Umbilical cord (tissue), 2 donors: Measurements from ENCODE around the gene SERPING1. TPM values are rescaled to one million over a fixed set of nuclear protein-coding genes. Genes with fewer than 3 reads are reported as not detected.

Experiments used
- DNase-seq: peaks from one replicate; pipeline ENCODE4 v3.0.0-alpha.2; 2015; ENCODE audit warnings: low spot score
- total RNA-seq: library from RNA; depleted of rRNA; stranded (reverse); fragments of >200 nt; gene quantifications from one replicate; pipeline ENCODE4 v1.2.3, GENCODE V29; 2014; ENCODE audit warnings: low replicate concordance; ENCODE audit not compliant: insufficient read depth

The SERPING1 gene
- total RNA-seq, 1 donor from 2014 or later = 31.8 TPM

DNA sequence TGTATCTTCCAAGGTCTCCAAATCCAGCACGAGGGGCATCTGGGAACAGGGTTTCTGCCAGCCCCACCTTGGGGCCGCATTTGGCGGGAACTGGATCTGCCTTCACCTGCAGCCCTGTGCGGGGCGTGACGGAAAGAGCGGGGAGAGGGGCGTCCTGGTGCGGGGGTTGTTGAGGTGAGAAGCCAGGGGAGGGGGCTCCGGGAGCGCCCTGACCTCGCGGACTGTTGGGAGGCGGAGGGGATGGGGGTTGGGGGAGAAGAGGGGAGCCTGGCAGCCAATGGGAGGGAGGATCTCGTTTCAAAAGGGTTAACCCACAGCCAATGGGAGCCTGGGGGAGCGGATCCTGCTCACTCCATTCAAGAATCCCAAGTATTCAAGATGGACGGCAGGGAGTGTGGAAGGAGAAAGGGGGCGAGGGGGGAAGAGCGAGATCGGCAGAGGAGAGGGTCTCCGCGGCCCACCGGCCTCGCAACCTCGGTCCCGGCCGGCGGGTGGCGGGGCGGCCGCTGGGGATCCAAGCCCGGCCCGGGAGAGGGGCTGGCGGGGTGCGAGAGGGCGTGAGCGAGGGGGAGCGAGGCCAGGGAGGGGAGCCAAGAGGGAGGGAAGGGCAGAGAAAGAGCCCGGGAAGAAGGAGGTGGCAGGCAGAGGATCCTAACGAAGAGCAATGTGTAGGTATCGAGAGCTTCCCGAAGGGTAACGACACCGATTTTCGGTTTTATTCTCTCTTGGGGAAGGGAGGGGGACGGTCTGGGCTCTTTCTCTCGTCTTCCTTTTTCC lies 40.7 kb downstream of the SERPING1 start:
- peak; percentile 97 for DNase-seq

DNA sequence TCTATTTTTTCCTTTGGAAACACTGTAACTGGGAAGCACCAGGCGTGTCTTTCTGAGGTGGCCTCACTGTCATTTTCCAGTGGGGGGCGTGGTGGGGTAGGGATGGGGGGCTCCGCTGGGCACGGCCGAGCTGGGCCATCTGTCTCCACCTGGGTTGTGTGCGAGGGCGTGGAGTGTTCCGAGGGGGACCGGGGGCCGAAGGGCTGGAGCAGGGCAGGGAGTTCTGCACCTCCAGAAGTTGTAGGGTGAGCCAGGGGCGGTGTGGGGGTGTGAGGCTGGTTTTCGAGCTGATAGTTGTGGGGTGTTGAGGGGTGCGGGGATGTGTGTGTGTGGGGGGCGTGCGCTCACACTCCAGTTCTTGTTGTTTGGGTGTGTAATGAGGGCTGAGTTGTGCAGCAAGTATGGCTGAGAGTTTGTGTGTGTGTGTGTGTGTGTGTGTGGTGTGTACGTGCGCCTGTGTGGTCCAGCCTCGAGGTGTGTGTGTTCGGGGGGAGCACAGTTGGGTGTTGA lies 41.4 kb downstream of the SERPING1 start:
- DNase-seq = no peak

DNA sequence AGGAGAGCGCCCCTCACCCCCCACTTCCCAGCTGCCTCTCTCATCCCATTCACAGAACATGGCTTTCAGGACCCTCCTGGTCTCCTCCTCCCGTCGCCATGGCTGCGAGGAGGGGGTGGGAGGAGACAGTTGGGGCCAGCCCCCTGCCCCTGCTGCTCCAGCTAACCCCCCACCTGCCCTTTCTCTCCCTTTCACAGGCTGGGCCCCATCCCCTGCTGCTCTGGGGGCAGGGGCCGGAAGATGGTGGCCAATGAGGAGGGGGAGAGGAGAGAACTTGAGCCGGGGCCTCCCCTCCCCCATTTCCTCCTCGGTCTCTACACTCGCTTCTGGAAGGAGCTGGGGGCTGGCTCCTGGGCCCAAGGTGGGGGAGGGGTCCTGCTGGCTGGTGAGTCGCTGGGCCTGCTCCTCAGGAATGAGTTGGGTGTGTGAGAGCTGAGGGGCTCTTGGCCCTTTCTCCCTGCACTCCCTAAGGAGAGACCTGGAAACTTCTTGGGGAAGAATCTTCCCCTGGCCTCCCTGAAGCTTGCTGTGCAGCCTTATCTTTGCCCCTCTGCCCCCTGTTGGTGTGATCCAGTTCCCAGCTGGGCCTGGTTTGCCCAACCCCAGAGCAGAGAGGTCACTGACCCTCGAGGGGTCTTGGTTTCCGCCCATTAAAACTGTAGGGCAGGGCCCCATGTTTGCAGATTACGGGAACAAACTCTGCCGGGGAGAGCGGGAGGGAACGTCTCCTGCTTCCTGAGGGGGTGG lies 42.0 kb downstream of the SERPING1 start:
- DNase-seq = peak; percentile 70

DNA sequence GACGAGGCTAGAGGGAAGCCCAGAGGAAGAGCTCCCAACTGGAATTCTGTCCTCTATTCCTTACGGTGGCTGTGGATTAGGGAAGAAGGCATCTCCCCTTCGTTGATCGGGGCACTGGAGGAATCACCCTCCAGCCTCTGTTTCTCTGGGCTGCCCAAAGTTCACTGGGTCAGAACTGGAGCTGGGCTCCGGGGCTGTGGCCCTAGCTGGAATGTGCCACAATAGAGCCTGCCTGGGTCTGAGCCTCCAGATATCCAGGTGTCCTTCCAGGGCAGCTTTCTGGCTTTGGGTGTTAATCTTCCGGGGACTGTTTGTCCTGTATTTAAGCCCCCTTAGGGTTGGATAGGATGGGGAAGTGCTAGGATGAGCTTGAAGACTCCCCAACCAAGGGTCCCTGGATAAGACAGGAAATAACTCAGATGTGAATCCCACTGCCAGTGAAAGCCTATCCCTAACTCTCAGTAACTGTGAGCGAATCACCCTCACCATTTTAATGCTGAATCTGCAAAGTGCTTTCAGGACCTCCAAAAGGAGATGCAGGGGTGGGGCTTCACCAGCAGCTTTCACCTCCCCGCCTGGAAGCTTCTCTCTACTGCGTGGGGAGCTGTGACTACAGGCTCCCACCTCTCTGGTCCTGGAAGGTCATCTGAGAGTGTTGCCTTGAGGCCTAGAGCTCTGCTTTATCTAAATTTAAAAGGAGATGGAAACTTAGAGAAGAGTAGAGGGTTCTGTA lies 42.7 kb downstream of the SERPING1 start:
- no peak for DNase-seq

DNA sequence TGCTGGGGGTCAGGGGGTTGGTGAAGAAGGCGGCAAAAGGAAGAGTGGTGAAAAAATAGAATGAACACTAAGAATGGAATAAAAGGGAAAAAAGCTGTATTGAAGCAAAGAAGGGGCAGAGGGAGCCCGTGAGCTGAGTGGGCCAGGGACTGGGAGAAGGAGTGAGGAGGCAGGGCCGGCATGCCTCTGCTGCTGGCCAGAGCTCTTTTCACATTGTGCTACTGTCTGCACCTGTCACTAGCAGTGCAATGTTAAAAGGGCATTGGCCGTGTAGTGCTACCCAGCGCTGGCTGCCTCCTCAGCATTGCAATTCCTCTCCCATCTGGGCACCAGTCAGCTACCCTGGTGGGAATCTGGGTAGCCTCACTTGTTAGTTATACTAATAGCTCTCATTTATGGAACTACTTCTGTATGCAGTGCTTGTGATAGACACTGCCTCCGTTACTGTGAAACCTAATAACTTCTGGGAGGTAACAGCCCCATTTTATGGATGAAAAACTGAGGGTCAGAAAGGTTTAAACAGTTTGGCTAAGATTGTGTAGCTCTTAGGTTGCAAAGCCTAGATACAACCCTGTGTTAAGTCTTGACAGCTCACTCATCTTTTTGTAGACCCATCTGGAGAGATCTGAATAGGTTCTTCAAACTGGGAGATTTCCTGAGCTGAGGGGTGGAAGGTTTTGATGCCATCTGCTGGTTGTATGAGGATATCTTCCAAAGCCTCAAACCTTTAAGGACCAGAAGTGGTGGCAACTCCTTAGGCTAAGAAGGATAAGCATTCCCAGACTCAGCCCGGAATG lies 43.7 kb downstream of the SERPING1 start:
- peak; percentile 68 for DNase-seq

- DNase-seq = no peak
Measured at GRCh38 chr11:57643802-57644201, 46.3 kb downstream of the SERPING1 start.

- DNase-seq = peak; percentile 77
Measured at GRCh38 chr11:57644748-57645688, 47.5 kb downstream of the SERPING1 start.

DNA sequence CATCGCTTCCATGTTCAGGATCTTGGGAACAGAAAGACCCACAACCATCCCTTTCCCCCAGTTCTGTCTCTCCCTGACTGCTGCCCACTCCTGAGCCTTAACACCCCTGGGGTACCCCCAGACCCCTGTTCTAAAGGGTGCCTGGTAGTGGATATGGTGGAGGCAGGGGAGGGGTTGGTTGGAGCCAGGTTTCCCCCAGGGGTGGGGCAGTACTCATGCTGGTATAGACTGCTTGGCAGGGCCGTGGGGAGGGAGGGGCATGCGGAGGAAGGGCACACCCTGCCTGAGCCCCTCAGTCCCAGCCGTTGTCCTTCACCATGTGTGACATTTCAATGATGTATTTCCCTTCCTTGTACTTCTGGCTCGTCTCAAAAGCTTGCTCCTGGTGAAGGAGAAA lies 48.2 kb downstream of the SERPING1 start:
- peak; percentile 14 for DNase-seq

DNA sequence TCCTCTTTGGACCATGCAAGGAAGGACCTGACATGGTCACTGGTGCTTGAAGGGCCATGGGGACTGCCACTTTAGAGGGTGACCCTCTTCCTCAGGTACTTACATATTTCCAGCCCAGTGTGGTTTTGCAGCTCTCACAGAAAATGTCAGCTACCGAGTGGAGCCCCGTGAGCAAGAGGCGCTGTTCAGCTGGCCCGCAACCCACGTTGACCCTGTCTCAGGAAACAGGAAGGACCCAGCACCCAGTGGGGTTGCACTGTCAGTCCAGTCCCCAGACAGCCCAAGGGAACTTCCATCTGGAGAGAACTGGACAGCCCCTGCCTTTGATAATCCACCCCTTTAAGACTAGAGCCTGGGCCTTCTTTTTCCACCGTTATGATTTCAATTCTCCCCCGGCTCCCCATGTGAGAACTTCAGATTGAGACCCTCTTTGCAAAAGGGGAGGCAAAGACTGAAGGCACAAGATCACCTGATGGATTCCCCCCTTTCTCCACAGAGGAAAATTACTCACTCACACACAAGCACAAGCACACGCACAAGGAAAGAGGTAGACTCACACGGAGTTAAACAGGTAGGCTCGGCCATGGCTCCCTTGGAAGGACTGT lies 48.8 kb downstream of the SERPING1 start:
- no peak for DNase-seq

- peak; percentile 17 for DNase-seq
Measured at GRCh38 chr11:57646799-57647303, 49.4 kb downstream of the SERPING1 start.

DNA sequence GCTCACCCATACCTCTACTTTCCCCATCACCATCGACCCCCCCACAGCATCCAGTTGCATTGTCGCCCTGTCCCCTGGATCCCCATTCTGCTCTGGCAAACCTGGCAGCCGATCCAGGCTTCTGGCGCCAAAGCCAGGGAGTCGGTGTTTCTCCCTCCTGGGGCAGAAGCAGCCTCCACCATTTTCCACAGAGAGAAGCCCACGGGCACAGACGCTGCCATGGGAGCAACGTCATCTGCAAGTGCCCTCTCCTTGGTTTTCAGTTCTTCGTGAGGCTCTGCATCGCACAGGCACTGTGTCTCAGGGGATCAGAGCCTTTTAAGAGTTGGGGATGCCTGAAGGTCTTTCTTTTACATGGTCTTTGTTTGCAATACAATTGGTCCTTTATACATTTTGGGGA lies 49.9 kb downstream of the SERPING1 start:
- peak; percentile 16 for DNase-seq

DNA sequence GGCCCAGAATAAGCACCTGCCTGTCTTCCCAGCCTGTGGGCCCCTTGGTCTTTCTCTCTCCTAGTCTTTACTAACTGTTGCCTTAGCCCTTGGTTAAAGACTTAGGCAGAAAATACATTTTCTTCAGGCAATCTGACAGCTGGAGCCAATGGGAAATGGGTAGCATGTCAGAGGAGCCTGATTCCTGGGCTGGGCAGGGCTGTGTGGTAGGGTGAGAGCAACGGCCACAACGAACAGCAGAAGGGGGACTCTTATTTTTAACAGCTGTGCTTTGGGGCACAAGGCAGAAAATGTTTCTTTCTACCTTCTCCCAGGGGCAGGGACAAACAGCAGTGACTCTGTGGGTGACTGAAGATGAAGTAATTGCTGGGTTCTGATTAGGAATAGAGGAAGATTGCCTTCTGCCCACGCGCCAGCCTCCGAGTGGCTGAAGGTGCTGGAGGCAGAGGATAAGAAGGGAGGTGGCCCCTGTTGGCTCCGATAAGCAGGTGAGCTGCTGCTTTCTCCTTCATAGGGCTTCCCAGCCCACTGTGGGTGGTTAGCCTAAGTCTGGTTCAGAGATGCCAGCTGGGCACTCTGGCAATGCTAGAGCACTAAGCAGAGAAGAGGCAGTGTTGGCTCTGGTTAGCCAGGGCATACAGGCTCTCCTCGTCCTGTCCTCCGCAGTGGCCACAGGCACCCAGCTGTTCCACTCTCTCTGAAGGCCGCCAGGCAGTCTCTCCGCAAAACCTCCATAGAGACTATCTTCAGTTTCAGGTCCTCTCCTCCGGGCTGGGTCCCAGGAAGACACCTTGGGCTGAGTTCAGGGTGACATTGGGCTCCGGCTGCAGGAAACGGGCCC lies 50.7 kb downstream of the SERPING1 start:
- DNase-seq = peak; percentile 21

DNA sequence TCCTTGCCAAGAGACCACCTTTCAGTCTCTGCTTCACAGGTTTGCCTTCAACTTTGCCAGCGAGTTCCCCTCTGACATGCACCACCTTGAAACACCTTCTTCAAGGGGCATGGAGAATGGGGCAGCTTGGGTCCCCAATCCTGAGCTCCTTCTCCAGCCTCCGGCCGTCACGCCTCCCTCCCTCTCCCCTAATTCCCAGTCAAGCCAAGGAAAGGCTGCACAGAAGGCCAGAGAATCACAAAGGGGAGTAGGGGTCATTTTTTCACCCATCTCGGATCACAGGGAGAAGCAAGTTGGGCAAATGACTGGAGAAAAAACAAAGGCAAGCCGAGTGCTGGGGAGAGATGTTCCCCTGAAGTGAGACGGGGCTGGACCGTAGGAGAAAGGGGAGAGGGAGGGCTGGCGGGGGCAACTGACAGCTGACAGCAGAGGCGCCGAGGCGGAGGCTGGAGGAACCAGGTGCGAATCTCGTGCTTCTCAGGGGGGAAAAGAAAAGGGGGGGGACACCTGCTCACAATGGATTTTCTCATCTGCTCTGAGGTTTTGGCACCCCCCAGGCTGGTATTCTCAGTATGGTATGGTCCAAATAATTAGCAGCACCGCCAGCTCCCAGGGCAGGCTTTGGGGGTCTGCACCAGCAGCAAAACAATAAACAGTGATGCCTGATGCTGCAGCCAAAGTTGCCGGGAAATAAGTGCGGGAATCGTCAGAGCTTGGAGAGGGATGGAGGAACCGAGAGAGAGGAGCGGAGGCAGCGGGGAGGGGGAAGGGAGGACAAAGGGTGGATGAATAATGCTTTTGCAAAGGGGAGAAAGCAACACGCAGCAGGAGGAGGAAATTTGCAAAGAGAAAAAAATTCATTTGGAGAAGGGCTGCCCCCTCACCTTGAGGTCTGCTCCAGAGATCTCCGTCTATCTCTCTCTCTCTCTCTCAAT lies 51.6 kb downstream of the SERPING1 start:
- DNase-seq = peak; percentile 35

DNA sequence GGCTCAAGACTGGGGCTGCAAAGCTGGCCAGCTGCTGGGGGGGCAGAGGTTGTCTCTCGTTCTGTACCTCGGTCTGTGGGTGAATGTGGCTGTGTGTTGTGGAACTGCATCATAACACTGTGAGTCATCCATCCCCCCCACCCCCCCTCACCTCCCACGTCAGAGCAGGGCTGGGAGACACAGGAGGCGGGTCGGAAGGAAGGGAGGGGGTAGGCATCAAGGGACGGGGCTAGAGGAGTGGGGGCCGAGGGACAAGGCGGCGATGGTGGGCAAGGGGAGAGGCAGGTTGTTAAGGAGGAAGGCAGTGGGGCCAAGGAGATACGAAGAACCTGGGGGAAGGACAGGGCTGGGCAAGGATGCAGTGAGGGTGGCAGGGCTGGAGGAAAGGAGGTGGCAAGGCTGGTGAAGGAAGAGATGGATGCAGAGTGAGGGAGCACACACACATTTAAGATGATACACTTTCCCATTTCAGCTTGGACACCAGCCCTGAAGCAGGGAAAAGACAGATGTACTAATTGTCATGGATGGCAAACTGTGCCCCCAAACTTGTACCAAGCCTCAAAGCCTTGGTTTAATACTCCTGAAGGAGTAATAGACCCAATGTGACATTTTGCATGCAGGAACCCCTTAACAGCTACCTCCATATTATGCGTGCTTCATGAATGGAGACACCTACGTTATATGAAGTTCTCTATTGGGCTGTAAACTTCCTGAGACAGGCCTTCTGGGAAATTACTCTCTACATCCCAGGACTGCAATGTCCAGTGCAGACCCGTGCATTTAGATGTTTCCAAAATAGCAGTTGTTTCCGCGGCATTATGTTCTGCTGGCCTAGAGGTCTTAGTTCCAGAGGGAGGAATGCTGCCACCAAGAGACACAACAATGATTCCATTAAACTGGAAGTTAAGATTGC lies 52.6 kb downstream of the SERPING1 start, which contains the start of gene YPEL4:
Gene YPEL4 (minus strand): TSS at position 87 of the 913 bp plus-strand sequence. CDS start 2,805 bp downstream, outside the sequence.
- peak; percentile 87 for DNase-seq

GRCh38 chr11:57650739-57651090 lies 53.2 kb downstream of the SERPING1 start:
- no peak for DNase-seq

GRCh38 chr11:57651408-57651807 lies 53.9 kb downstream of the SERPING1 start:
- DNase-seq = no peak
